ENCODE measurements around the gene DUSP10.

The DUSP10 gene

DNA sequence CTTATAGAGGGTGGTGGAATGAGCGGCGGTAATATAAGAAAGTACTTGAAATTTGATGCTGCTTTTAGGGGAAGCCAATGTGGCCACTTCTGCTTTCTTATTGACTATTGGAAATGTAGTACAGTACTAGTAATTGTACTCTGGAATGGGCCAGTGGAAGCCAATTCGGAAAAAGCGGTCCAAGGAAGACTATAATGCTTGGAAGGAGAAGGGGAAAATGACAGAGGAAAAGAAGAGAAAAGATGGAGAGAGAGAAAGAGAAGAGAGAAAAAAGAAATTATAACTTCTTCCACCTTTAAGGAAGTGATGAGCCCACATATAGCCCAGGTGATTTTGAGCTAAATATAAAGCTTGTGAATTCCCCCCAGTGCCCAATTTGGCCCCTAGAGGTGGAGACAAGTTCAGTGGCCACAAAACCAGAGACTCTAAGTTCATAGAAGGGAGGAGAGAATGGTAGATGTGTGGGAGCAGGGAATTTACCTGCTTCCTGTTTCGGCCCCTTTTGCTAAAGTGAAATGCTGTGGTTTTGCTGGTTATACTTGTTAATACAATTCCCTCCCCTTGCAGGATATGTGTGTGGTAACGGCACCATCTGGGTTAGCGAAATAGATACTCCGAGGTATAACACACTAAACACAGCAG lies 35.7 kb upstream of the DUSP10 start:
- Histone ChIP-seq H3K36me3 (ENCODE audit: control insufficient read depth, insufficient read depth, low read length) (no peaks in the 10 kb centered on the region), H3K4me3 (ENCODE audit: low read length) (no peak overlapping the region), H3K27me3 (ENCODE audit: control insufficient read depth, insufficient read depth, low read length) (no peaks in the 10 kb centered on the region), H3K9me3 (ENCODE audit: control insufficient read depth, low read length) (no peaks in the 10 kb centered on the region), H3K9ac (ENCODE audit: low read length) (no peak overlapping the region), H3K4me1 (ENCODE audit: control insufficient read depth, insufficient read depth, low read length) (peaks cover 12% of the 10 kb centered on the region)

DNA sequence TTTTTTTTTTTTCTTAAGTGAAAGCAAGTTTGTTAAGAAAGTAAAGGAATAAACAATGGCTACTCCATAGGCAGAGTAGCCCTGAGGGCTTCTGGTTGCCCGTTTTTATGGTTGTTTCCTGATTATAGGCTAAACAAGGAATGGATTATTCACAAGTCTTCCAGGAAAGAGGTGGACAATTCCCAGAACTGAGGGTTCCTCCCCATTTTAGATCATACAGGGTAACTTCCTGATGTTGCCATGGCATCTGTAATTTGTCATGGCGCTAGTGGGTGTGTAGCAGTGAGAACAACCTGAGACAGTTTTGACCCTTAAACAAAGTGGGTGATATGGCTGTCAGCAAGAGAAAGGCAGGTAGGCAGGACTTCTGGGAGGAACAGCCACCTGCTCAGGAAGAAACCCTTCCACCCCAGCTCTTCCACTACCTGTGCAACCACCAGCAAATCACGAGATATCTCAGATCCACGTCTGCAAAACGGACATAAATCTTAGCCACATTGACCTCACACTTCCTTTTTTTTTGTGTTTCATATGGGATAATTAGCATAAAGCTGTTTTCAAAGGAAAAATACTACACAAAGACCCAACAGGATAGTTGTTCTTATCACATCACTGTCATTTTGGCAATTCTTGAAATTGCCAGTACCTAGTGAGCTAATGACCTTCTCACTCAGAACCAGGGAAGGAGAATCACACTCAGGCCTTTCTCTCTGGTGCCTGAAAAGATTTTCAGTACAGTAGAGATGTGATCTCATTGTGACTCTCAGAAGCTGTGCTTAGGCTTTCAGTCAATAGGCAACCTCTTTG lies 34.8 kb upstream of the DUSP10 start:
- no peaks in the 10 kb centered on the region for H3K36me3 ChIP-seq (ENCODE audit: control insufficient read depth, insufficient read depth, low read length)

DNA sequence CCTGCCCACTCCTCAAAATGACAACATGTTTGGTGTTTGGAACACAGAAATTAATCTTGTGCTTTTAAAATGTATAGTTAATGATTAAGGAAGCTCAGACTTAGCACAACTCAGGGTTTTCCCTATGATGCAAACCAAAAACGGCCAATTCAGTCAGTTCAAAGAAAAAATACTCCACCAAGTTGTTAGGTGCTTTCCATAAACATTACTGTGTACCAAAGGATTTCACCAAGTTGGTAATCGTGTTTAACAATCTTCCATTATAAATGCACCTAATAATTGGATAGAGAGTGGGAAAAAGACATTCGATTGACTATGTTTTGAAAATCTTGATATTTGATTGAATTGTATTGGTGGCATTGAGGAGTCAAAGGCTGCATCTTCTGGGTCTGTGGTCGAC lies 33.3 kb upstream of the DUSP10 start:
- H3K27me3 ChIP-seq (ENCODE audit: control insufficient read depth, insufficient read depth, low read length), result no peaks in the 10 kb centered on the region
- H3K4me3 ChIP-seq (ENCODE audit: low read length), result no peak overlapping the region
- no peaks in the 10 kb centered on the region for H3K9me3 ChIP-seq (ENCODE audit: control insufficient read depth, low read length)
- H3K36me3 ChIP-seq (ENCODE audit: control insufficient read depth, insufficient read depth, low read length), result no peaks in the 10 kb centered on the region
- peaks cover 12% of the 10 kb centered on the region for H3K4me1 ChIP-seq (ENCODE audit: control insufficient read depth, insufficient read depth, low read length)
- H3K9ac ChIP-seq (ENCODE audit: low read length), result no peak overlapping the region

More for the DNA sequence above, 34.8 kb upstream of the DUSP10 start:
- no peaks in the 10 kb centered on the region for H3K27me3 ChIP-seq (ENCODE audit: control insufficient read depth, insufficient read depth, low read length)
- no peaks in the 10 kb centered on the region for H3K9me3 ChIP-seq (ENCODE audit: control insufficient read depth, low read length)
- peaks cover 12% of the 10 kb centered on the region for H3K4me1 ChIP-seq (ENCODE audit: control insufficient read depth, insufficient read depth, low read length)
- no peak overlapping the region for H3K9ac ChIP-seq (ENCODE audit: low read length)
- no peak overlapping the region for H3K4me3 ChIP-seq (ENCODE audit: low read length)

DNA sequence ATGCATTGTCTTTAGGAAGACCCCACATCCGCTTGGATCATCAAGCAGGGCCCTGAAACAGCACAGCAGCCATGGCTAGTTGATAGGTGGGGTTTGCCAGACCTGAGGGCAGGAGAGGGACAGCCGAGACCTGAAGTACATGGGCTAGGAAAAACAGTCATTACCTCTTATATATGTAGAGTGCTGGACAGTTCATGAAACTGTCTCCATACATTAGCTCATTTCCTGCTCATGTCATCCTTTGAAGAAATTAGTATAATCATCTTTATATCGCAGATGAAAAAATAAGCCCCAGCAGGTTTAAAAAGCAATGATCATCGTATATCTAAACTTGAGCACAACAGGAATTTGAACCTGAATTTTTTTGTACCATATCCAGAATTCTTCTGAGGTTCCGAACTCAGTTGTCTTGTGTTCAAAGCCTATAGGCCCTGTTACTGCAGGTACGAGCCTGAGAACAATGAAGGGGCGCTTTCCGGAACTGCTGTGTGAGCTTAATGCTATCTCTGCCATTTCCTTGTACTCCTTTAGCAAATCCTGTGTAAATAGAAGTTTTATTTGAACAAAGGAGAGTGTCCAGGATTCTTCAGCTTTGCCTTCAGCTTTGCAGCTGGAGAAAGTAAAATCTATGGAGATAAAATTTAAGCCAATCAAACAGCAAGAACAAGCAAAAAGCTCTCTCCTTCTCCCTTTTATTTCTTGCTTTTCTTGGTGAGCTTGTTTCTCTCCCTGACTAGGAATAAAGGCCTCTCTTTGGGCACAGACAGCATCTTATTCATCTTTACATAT lies 32.4 kb upstream of the DUSP10 start:
- H3K36me3 ChIP-seq (ENCODE audit: control insufficient read depth, insufficient read depth, low read length), result no peaks in the 10 kb centered on the region
- H3K27me3 ChIP-seq (ENCODE audit: control insufficient read depth, insufficient read depth, low read length), result no peaks in the 10 kb centered on the region
- no peaks in the 10 kb centered on the region for H3K9me3 ChIP-seq (ENCODE audit: control insufficient read depth, low read length)
- H3K4me1 ChIP-seq (ENCODE audit: control insufficient read depth, insufficient read depth, low read length), result peaks cover 12% of the 10 kb centered on the region
- H3K4me3 ChIP-seq (ENCODE audit: low read length), result no peak overlapping the region
- H3K9ac ChIP-seq (ENCODE audit: low read length), result no peak overlapping the region

DNA sequence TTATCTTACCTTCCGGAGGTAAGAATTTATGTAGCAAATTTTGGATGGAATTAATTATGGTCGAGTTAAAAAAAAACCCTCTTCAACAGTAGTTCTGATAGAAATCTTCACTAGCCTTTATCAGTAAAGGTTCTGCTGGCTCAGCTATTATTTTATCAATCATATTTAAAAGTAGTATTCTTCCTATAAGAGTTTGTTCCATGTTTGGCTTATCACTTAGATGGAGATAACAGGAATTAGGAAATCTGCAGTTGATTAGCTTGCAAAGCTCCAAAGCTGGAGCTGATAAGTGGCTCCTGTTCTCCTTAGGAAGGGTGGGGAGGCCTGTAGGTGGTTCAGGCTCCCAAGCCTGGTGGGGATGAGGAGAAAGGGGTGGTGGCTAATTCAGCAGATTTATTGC lies 31.5 kb upstream of the DUSP10 start:
- no peaks in the 10 kb centered on the region for H3K9me3 ChIP-seq (ENCODE audit: control insufficient read depth, low read length)
- H3K27me3 ChIP-seq (ENCODE audit: control insufficient read depth, insufficient read depth, low read length), result no peaks in the 10 kb centered on the region
- no peak overlapping the region for H3K9ac ChIP-seq (ENCODE audit: low read length)
- H3K36me3 ChIP-seq (ENCODE audit: control insufficient read depth, insufficient read depth, low read length), result no peaks in the 10 kb centered on the region
- H3K4me1 ChIP-seq (ENCODE audit: control insufficient read depth, insufficient read depth, low read length), result peaks cover 12% of the 10 kb centered on the region
- no peak overlapping the region for H3K4me3 ChIP-seq (ENCODE audit: low read length)

DNA sequence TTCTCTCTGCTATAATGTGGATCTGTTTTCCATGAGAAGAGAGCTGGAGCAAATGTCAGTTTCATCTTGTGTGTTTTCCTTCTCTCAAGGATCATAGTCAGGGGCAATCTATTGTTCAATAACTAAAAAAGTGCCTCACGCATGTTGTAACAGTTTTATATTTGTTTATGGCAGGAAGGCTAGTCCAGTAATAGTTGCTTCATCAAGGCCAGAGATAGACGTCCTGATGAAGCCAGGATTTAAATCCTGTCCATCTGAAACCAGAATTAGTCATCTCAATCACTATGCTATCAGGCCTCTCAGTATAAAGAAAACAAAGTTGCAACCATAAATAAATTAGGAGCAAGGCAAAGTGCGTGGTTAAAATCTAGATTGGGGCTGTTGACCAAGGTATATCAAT lies 30.2 kb upstream of the DUSP10 start:
- H3K9ac ChIP-seq (ENCODE audit: low read length), result no peak overlapping the region
- no peak overlapping the region for H3K4me3 ChIP-seq (ENCODE audit: low read length)
- no peaks in the 10 kb centered on the region for H3K36me3 ChIP-seq (ENCODE audit: control insufficient read depth, insufficient read depth, low read length)
- H3K9me3 ChIP-seq (ENCODE audit: control insufficient read depth, low read length), result no peaks in the 10 kb centered on the region
- H3K4me1 ChIP-seq (ENCODE audit: control insufficient read depth, insufficient read depth, low read length), result peaks cover 12% of the 10 kb centered on the region
- H3K27me3 ChIP-seq (ENCODE audit: control insufficient read depth, insufficient read depth, low read length), result no peaks in the 10 kb centered on the region

DNA sequence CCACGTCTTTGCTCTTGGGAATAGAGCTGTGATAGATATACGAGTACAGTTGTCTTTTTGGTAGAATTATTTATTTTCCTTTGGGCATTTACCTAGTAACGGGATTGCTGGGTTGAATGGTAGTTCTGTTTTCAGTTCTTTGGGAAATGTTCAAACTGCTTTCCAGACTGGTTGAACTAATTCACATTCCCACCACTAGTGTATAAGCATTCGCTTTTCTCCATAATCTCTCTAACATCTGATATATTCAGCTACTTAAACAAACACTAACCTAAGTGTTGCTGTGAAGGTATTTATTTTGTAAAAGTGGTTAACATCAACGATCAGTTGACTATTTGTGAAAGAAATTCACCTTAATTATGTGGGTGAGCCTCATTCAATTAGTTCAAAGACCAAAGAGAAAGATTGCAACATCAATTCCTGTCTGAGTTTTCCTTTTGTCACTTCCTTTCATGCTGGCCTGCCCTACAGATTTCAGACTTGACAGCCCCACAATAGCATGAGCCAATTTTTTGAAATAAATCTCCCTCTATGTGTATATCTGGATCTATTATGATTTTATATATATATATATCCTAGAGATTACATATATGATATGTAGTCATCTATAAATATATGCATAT lies 26.7 kb upstream of the DUSP10 start:
- Histone ChIP-seq H3K27me3 (ENCODE audit: control insufficient read depth, insufficient read depth, low read length) (no peaks in the 10 kb centered on the region), H3K4me1 (ENCODE audit: control insufficient read depth, insufficient read depth, low read length) (no peaks in the 10 kb centered on the region), H3K9me3 (ENCODE audit: control insufficient read depth, low read length) (no peaks in the 10 kb centered on the region), H3K36me3 (ENCODE audit: control insufficient read depth, insufficient read depth, low read length) (no peaks in the 10 kb centered on the region), H3K4me3 (ENCODE audit: low read length) (no peak overlapping the region), H3K9ac (ENCODE audit: low read length) (no peak overlapping the region)

DNA sequence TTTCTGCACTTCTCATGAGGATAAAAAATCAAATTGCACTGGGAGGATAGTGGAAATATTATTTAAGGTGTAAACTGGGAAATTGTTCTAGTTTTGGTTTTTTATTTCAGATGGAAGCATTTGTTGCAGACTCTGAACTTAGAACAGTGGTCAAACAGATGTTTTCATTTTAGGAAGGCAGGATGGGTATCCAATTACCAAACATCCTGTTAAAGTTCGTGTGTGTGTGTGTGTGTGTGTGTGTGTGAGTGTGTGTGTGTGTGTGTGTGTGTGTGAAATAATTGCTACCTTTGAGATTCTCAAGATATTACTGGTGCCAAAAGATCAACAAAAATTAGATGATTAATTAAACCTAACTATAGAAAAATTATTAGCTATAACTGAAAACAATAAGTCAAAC lies 24.3 kb upstream of the DUSP10 start:
- Histone ChIP-seq H3K27me3 (ENCODE audit: control insufficient read depth, insufficient read depth, low read length) (no peaks in the 10 kb centered on the region), H3K9ac (ENCODE audit: low read length) (no peak overlapping the region), H3K4me1 (ENCODE audit: control insufficient read depth, insufficient read depth, low read length) (no peaks in the 10 kb centered on the region), H3K4me3 (ENCODE audit: low read length) (no peak overlapping the region), H3K36me3 (ENCODE audit: control insufficient read depth, insufficient read depth, low read length) (no peaks in the 10 kb centered on the region), H3K9me3 (ENCODE audit: control insufficient read depth, low read length) (no peaks in the 10 kb centered on the region)

DNA sequence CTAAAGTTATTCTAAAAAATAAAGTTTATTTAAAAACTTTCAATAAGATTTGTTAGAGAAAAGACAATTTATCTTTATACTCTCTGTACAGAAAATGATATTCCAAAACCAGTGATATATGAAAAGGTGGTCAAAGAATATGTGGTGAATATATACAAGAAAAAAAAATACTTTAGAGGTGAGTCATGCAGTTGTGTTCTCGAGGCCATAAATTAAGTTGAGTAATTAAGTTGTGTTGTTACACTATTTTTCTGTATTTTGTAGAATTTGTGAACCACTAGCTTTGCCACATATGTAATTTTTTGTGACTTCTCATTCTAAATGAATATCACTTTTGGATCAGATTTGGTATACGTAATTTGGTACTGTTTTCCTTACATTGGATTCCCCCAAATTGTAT lies 23.6 kb upstream of the DUSP10 start:
- H3K4me3 ChIP-seq (ENCODE audit: low read length), result no peak overlapping the region
- H3K9me3 ChIP-seq (ENCODE audit: control insufficient read depth, low read length), result no peaks in the 10 kb centered on the region
- H3K9ac ChIP-seq (ENCODE audit: low read length), result no peak overlapping the region
- H3K4me1 ChIP-seq (ENCODE audit: control insufficient read depth, insufficient read depth, low read length), result no peaks in the 10 kb centered on the region
- H3K36me3 ChIP-seq (ENCODE audit: control insufficient read depth, insufficient read depth, low read length), result no peaks in the 10 kb centered on the region
- no peaks in the 10 kb centered on the region for H3K27me3 ChIP-seq (ENCODE audit: control insufficient read depth, insufficient read depth, low read length)

DNA sequence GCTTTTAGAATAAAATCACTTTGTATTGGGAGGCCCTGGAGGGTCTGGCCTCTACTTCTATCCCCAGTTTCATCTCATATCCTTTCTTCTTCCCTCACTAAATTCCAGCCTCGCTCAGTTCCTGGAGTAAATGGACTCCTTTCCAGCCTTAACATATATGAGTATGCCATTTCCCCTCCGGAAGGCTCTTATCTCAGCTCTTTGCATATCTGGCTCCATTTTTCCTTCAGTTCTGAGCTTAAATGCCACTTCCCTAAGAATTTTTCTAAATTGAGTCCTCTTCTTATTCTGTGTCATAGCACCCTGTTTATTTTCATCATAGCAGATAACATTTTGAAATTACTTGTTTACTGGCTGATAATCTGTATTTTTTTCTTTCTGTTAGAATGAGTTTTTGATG lies 20.2 kb upstream of the DUSP10 start:
- no peak overlapping the region for H3K9ac ChIP-seq (ENCODE audit: low read length)
- no peaks in the 10 kb centered on the region for H3K9me3 ChIP-seq (ENCODE audit: control insufficient read depth, low read length)
- peaks cover 7% of the 10 kb centered on the region for H3K4me1 ChIP-seq (ENCODE audit: control insufficient read depth, insufficient read depth, low read length)
- no peaks in the 10 kb centered on the region for H3K36me3 ChIP-seq (ENCODE audit: control insufficient read depth, insufficient read depth, low read length)
- H3K4me3 ChIP-seq (ENCODE audit: low read length), result no peak overlapping the region
- no peaks in the 10 kb centered on the region for H3K27me3 ChIP-seq (ENCODE audit: control insufficient read depth, insufficient read depth, low read length)

DNA sequence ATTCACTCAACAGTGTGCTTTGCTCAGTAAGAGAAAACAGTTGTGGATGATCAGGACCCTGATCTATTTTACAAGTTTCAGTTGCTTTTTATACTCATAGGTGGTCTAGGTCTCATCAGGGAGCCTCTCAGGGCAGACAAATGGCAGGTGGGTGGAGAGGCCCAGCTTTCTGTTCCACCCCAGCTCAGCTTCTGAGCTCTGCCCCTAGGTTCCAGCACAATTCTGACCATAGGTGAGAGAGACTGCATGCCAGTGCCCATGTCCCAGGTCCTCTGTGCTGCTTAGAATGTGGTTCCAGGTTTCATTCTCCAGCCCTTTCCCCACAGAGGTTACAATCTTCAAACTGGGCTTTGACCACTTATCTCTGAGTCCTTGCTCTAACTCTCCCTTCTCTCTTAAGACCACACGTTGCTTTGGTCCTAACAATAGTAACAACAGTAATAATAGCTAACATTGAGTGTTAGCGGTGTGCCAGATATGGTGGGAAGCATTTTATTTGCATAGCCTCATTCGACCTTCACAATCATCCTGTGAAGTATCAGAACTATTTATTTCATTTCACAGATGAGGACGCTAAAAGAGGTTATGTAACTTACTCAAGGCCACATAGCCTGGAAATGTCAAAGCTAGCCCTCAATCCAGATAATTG lies 19.6 kb upstream of the DUSP10 start:
- H3K9ac ChIP-seq (ENCODE audit: low read length), result no peak overlapping the region
- H3K27me3 ChIP-seq (ENCODE audit: control insufficient read depth, insufficient read depth, low read length), result no peaks in the 10 kb centered on the region
- H3K4me1 ChIP-seq (ENCODE audit: control insufficient read depth, insufficient read depth, low read length), result peaks cover 7% of the 10 kb centered on the region
- H3K36me3 ChIP-seq (ENCODE audit: control insufficient read depth, insufficient read depth, low read length), result no peaks in the 10 kb centered on the region
- no peaks in the 10 kb centered on the region for H3K9me3 ChIP-seq (ENCODE audit: control insufficient read depth, low read length)
- H3K4me3 ChIP-seq (ENCODE audit: low read length), result no peak overlapping the region

Data from mucosa of stomach (tissue), 1 donor.